GM21528 (cell line): ENCODE results near the gene TROAP.
"Not testable (repeated sequence)": the region's sequence is repeated elsewhere in the genome, so short reads cannot be mapped to it uniquely, and the experiment has no call there.

Source experiments
- ATAC-seq: cut with Tn5 transposase; IDR thresholded peaks from one replicate; pipeline ENCODE4 v1.9.1; 2021; ENCODE audit warnings: mild to moderate bottlenecking, moderate library complexity; ENCODE audit not compliant: unreplicated experiment, low FRiP score

TROAP gene

DNA sequence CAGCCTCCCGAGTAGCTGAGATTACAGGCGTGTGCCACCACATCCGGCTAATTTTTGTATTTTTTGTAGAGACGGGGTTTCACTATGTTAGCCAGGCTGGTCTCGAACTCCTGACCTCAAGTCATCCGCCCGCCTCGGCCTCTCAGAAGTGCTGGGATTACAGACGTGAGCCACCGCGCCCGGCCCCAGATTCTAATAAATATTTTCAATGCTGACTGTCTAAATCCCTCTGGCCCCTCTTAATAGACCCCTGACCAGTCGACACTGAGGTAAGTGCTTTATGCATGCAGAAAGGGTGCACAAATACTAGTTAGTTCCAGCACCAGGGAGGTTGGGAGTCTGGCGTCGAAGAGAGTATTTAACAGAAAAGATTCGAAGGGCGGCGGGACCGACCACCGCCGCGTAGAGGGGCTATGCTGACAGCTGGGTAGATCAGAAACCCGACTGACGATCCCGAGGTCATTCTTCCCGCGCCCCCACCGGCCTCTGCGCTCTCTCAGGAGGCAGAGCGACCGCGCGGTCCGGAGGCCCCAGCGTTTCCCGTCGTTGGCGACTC is 43.1 kb downstream of the TROAP start:
- ATAC-seq: peak; percentile 23

DNA sequence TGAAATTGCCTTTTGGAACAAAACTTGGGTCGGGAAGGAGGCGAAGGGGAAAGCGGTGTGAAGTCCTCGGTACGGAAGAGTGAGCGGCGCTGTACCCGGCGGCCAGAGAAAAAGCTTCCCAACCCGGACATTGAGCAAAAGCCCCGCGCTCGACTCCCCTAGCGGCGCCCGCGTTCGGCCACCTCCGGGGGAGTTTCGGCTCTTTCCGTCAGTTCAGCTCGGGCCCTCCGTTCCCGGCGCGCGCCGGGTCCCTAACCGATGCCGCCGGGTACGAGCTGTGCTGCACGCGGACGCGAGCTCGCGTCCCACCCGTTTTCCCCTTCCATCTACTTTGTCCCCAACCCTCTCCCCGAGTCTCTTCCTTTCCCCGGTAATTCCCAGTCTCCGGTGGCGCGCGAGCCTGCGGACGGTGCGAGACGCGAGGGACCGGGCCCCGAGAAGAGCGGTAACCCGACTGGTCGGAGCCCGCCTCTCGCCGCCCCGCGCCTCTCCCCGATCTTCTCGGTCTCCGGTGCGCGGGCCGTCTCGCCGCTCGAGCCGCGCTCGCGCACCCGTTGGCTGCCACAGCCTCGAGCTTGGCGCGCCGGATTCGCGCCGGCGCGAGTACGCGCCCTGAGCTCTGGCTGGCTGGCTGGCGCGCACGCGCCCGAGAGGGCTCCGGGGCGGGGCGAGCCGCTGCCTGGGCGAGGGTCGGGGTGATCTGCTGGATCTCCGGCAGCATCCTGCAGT is 43.8 kb downstream of the TROAP start:
- peak; percentile 64 for ATAC-seq

- no peak for ATAC-seq
Measured at GRCh38 chr12:49367381-49368239, 44.6 kb downstream of the TROAP start, which contains the start of gene SPATS2. Gene SPATS2, plus strand, starts transcription at chr12:49367462. Its CDS starts 93,551 bp downstream, at chr12:49461013.

- no peak for ATAC-seq
Measured at GRCh38 chr12:49368240-49368600, 45.2 kb downstream of the TROAP start.

- peak; percentile 40 for ATAC-seq
Measured at GRCh38 chr12:49369411-49370145, 46.5 kb downstream of the TROAP start.

DNA sequence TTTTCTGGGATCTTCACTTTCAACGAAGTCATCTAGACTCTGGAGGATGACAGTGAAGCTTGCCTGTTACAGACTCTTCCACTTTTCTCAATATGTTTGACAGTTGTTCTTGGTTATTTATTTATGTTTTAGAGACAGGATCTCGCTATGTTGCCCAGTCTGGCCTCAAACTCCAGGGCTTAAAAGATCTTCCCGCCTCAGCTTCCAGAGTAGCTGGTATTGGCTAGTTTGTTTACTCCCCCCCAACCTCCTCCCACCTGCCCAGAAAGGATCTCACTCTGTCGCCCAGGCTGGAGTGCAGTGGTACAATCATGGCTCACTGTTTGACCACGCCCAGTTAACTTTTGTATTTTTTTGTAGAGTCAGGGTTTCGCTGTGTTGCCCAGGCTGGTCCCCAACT is 47.5 kb downstream of the TROAP start:
- ATAC-seq: no peak

GRCh38 chr12:49375406-49375805 is 52.4 kb downstream of the TROAP start:
- no peak for ATAC-seq

- ATAC-seq: no peak
Measured at GRCh38 chr12:49377386-49377785, 54.3 kb downstream of the TROAP start.

GRCh38 chr12:49380184-49380583 is 57.1 kb downstream of the TROAP start:
- not testable (repeated sequence) for ATAC-seq
